ENCODE results near the gene NAT16. TPM values are rescaled to one million over a fixed set of nuclear protein-coding genes. Genes with fewer than 3 reads are reported as not detected.

Gene NAT16
- polyA plus RNA-seq, 6 donors from 2014 or later, result not detected

GRCh38 chr7:101166648-101166908, 13.5 kb downstream of the NAT16 start:
- DNase-seq (no peak), ATAC-seq (ENCODE audit: low read depth in 2 of 2) (no peak)
- peaks cover 49 to 69% (median 62%) of the 10 kb centered on the region in 3 donors for H3K4me1 Mint-ChIP-seq
- H3K36me3 Mint-ChIP-seq, result peaks cover 0 to 38% of the 10 kb centered on the region in 2 donors
- peaks cover 57 to 74% (median 66%) of the 10 kb centered on the region in 3 donors for H3K27me3 Mint-ChIP-seq
- peak overlapping the region in 3 of 6 donors; percentile 18 to 68 (median 39) for H3K27ac Mint-ChIP-seq
- peak overlapping the region in 4 of 8 donors; percentile 12 to 86 (median 52) for H3K4me3 Mint-ChIP-seq
- peaks cover 0 to 10% (median 2%) of the 10 kb centered on the region in 7 donors for H3K9me3 Mint-ChIP-seq

- DNase-seq, result no peak
- Mint-ChIP-seq H3K9me3 (peaks cover 0 to 10% (median 2%) of the 10 kb centered on the region in 7 donors), H3K27me3 (peaks cover 52 to 70% (median 61%) of the 10 kb centered on the region in 3 donors), H3K4me3 (peak overlapping the region; percentile 79 to 90 (median 87)), H3K4me1 (peaks cover 44 to 64% (median 57%) of the 10 kb centered on the region in 3 donors), H3K27ac (peak overlapping the region in 5 of 6 donors; percentile 90 to 100 (median 95)), H3K36me3 (peaks cover 0 to 33% of the 10 kb centered on the region in 2 donors)
- ATAC-seq (ENCODE audit: low read depth in 2 of 2), result no peak
Observed at GRCh38 chr7:101165958-101166647, 14.0 kb downstream of the NAT16 start.

- Mint-ChIP-seq H3K27ac (peak within 1 kb of the TSS in 5 of 6 donors; percentile 90 to 100 (median 95)), H3K36me3 (peaks cover 0 to 26% of the 10 kb centered on the region in 2 donors), H3K4me1 (peaks cover 38 to 56% (median 49%) of the 10 kb centered on the region in 3 donors), H3K9me3 (peaks cover 0 to 10% (median 2%) of the 10 kb centered on the region in 7 donors), H3K4me3 (peak within 1 kb of the TSS; percentile 79 to 90 (median 87)), H3K27me3 (peaks cover 44 to 62% (median 53%) of the 10 kb centered on the region in 3 donors)
- ATAC-seq (ENCODE audit: low read depth in 2 of 2), result peak; percentile 86 to 88
- peak; percentile 89 for DNase-seq
Observed at GRCh38 chr7:101165075-101165957, 14.8 kb downstream of the NAT16 start, which contains the start of gene VGF. VGF (minus strand) TSS chr7:101165569; CDS start chr7:101164843, 726 bp downstream.

- Mint-ChIP-seq H3K4me3 (peak overlapping the region; percentile 70 to 86 (median 82)), H3K27ac (peak overlapping the region in 2 of 6 donors; percentile 30 to 97), H3K27me3 (peaks cover 35 to 51% (median 42%) of the 10 kb centered on the region in 3 donors), H3K4me1 (peaks cover 31 to 46% (median 39%) of the 10 kb centered on the region in 3 donors), H3K36me3 (peaks cover 0 to 30% of the 10 kb centered on the region in 2 donors), H3K9me3 (peaks cover 0 to 9% (median 2%) of the 10 kb centered on the region in 7 donors)
- ATAC-seq (ENCODE audit: low read depth in 2 of 2) (no peak), DNase-seq (no peak)
Observed at GRCh38 chr7:101164071-101164840, 15.8 kb downstream of the NAT16 start.

GRCh38 chr7:101163279-101164070, 16.6 kb downstream of the NAT16 start:
- peaks cover 25 to 41% (median 38%) of the 10 kb centered on the region in 3 donors for H3K4me1 Mint-ChIP-seq
- ATAC-seq (ENCODE audit: low read depth in 2 of 2) (no peak), DNase-seq (no peak)
- peaks cover 29 to 43% (median 35%) of the 10 kb centered on the region in 3 donors for H3K27me3 Mint-ChIP-seq
- peaks cover 0 to 8% (median 2%) of the 10 kb centered on the region in 7 donors for H3K9me3 Mint-ChIP-seq
- H3K4me3 Mint-ChIP-seq, result peak overlapping the region; percentile 79 to 92 (median 85)
- peaks cover 0 to 25% of the 10 kb centered on the region in 2 donors for H3K36me3 Mint-ChIP-seq
- no peak overlapping the region for H3K27ac Mint-ChIP-seq

GRCh38 chr7:101162551-101163278, 17.4 kb downstream of the NAT16 start:
- ATAC-seq (ENCODE audit: low read depth in 2 of 2) (no peak), DNase-seq (no peak)
- Mint-ChIP-seq H3K36me3 (peaks cover 0 to 22% of the 10 kb centered on the region in 2 donors), H3K27ac (peak overlapping the region in 2 of 6 donors; percentile 37 to 63), H3K4me3 (peak overlapping the region; percentile 78 to 92 (median 84)), H3K27me3 (peaks cover 22 to 36% (median 27%) of the 10 kb centered on the region in 3 donors), H3K9me3 (peaks cover 0 to 8% (median 2%) of the 10 kb centered on the region in 7 donors), H3K4me1 (peaks cover 21 to 37% (median 36%) of the 10 kb centered on the region in 3 donors)

- Mint-ChIP-seq H3K27me3 (peaks cover 13 to 27% (median 19%) of the 10 kb centered on the region in 3 donors), H3K4me1 (peaks cover 17 to 33% (median 30%) of the 10 kb centered on the region in 3 donors), H3K27ac (peak overlapping the region in 1 of 6 donors; percentile 37), H3K9me3 (peaks cover 0 to 8% (median 2%) of the 10 kb centered on the region in 7 donors), H3K36me3 (peaks cover 0 to 22% of the 10 kb centered on the region in 2 donors), H3K4me3 (peak overlapping the region; percentile 60 to 92 (median 84))
- ATAC-seq (ENCODE audit: low read depth in 2 of 2) (no peak), DNase-seq (no peak)
Observed at GRCh38 chr7:101161692-101162471, 18.2 kb downstream of the NAT16 start.

- peak overlapping the region in 2 of 8 donors; percentile 13 to 65 for H3K4me3 Mint-ChIP-seq
Observed at GRCh38 chr7:101160910-101161309, 19.2 kb downstream of the NAT16 start.

GRCh38 chr7:101159696-101160674, 20.1 kb downstream of the NAT16 start:
- Mint-ChIP-seq H3K4me1 (peaks cover 12 to 24% (median 23%) of the 10 kb centered on the region in 3 donors), H3K27me3 (peaks cover 0 to 9% (median 3%) of the 10 kb centered on the region in 3 donors), H3K4me3 (peak overlapping the region in 1 of 8 donors; percentile 38), H3K9me3 (no peaks in the 10 kb centered on the region), H3K36me3 (peaks cover 0 to 13% of the 10 kb centered on the region in 2 donors), H3K27ac (peak overlapping the region in 1 of 6 donors; percentile 11)
- ATAC-seq (ENCODE audit: low read depth in 2 of 2) (no peak), DNase-seq (no peak)

More at GRCh38 chr7:101160910-101161309, 19.2 kb downstream of the NAT16 start:
- no peak overlapping the region for H3K27ac Mint-ChIP-seq
- peaks cover 11 to 24% (median 24%) of the 10 kb centered on the region in 3 donors for H3K4me1 Mint-ChIP-seq
- peaks cover 0 to 20% of the 10 kb centered on the region in 2 donors for H3K36me3 Mint-ChIP-seq
- peaks cover 9 to 19% (median 13%) of the 10 kb centered on the region in 3 donors for H3K27me3 Mint-ChIP-seq
- peaks cover 0 to 5% (median 2%) of the 10 kb centered on the region in 7 donors for H3K9me3 Mint-ChIP-seq
- no peak for DNase-seq
- no peak for ATAC-seq (ENCODE audit: low read depth in 2 of 2)
